CD14-positive monocyte (primary cell): ENCODE measurements around the gene CREBBP. TPM values are rescaled to one million over a fixed set of nuclear protein-coding genes. Genes with fewer than 3 reads are reported as not detected.

Experiments used
- DNase-seq, 3 donors: peaks; one replicate each; pipeline ENCODE4 v3.0.0-alpha.2; 2011 to 2022
- H2AFZ ChIP-seq: 2 replicates; pipeline ENCODE4 v1.6.0; 2012; ENCODE audit warnings: mild to moderate bottlenecking, low read depth, low read length, inconsistent platforms; ENCODE audit not compliant: insufficient read depth, poor library complexity, severe bottlenecking
- H3K27ac ChIP-seq, 2 donors: 1 replicate in 1 of 2; 2 replicates in 1 of 2; pipeline ENCODE4 v1.5.1; 2012 to 2013; ENCODE audit warnings: low read length in 2 of 2, control low read depth in 1 of 2, inconsistent platforms in 1 of 2, low read depth in 1 of 2, mild to moderate bottlenecking in 1 of 2
- H3K27me3 ChIP-seq, 2 donors: one replicate each; pipeline versions ENCODE4 v1.6.0 to v1.6.1; 2011 to 2013; ENCODE audit warnings: low read length in 2 of 2; ENCODE audit not compliant: control insufficient read depth in 2 of 2, insufficient read depth in 2 of 2
- H3K36me3 ChIP-seq, 2 donors: replicated peaks in 1 of 2; 1 replicate in 1 of 2; 2 replicates in 1 of 2; pipeline versions ENCODE4 v1.5.1 to v1.6.1; 2012 to 2013; ENCODE audit warnings: low read length in 2 of 2, control low read depth in 1 of 2, inconsistent platforms in 1 of 2, mild to moderate bottlenecking in 1 of 2; ENCODE audit not compliant: insufficient read depth in 2 of 2, control insufficient read depth in 1 of 2
- H3K4me1 ChIP-seq, 2 donors: 1 replicate in 1 of 2; 2 replicates in 1 of 2; pipeline versions ENCODE4 v1.5.1 to v1.6.1; 2012 to 2013; ENCODE audit warnings: low read length in 2 of 2, control low read depth in 1 of 2, inconsistent platforms in 1 of 2, mild to moderate bottlenecking in 1 of 2, moderate library complexity in 1 of 2; ENCODE audit not compliant: insufficient read depth in 2 of 2, control insufficient read depth in 1 of 2
- H3K4me2 ChIP-seq: replicated peaks from 2 replicates; pipeline ENCODE3; 2012; ENCODE audit warnings: low read length, moderate library complexity, mild to moderate bottlenecking; ENCODE audit not compliant: poor library complexity, severe bottlenecking; ENCODE audit errors: extremely low read depth
- H3K4me3 ChIP-seq, 3 experiments: fragments of 200-600 bp in 1 of 3; sonication (generic) in 1 of 3; replicated peaks in 1 of 3; 1 replicate in 2 of 3; 2 replicates in 1 of 3; pipeline ENCODE4 v1.5.1; 2011 to 2013; ENCODE audit warnings: low read length in 3 of 3, mild to moderate bottlenecking in 3 of 3, control low read depth in 2 of 3, low read depth in 2 of 3, inconsistent platforms in 1 of 3, moderate library complexity in 1 of 3
- H3K79me2 ChIP-seq: 2 replicates; pipeline ENCODE4 v1.6.0; 2012; ENCODE audit warnings: mild to moderate bottlenecking, control low read depth, inconsistent platforms, low read length, moderate library complexity; ENCODE audit not compliant: insufficient read depth
- H3K9ac ChIP-seq: 2 replicates; pipeline ENCODE4 v1.6.0; 2017; ENCODE audit warnings: low read length, mild to moderate bottlenecking; ENCODE audit not compliant: insufficient read depth, poor library complexity, severe bottlenecking
- H3K9me3 ChIP-seq, 2 donors: replicated peaks in 1 of 2; 1 replicate in 1 of 2; 2 replicates in 1 of 2; pipeline versions ENCODE4 v1.5.1 to v1.6.1; 2012 to 2013; ENCODE audit warnings: low read length in 2 of 2, control low read depth in 1 of 2; ENCODE audit not compliant: control insufficient read depth in 1 of 2, insufficient read depth in 1 of 2
- H4K20me1 ChIP-seq: 2 replicates; pipeline ENCODE4 v1.6.0; 2012; ENCODE audit warnings: mild to moderate bottlenecking, low read length, control low read depth, moderate library complexity; ENCODE audit not compliant: insufficient read depth
- H3K27ac Mint-ChIP-seq, 7 donors: one replicate each; pipeline ENCODE4 v1.8.0; 2020; ENCODE audit warnings: mild to moderate bottlenecking in 7 of 7, mixed read lengths in 7 of 7, moderate library complexity in 6 of 7, inconsistent platforms in 2 of 7
- H3K27me3 Mint-ChIP-seq, 3 donors: one replicate each; pipeline ENCODE4 v1.8.0; 2021 to 2022; ENCODE audit warnings: low read depth in 3 of 3, mild to moderate bottlenecking in 3 of 3, mixed read lengths in 3 of 3, moderate library complexity in 3 of 3, inconsistent platforms in 1 of 3
- H3K36me3 Mint-ChIP-seq, 2 donors: one replicate each; pipeline ENCODE4 v1.8.0; 2020; ENCODE audit warnings: mixed read lengths in 2 of 2, inconsistent platforms in 1 of 2, mild to moderate bottlenecking in 1 of 2
- H3K4me1 Mint-ChIP-seq: one replicate; pipeline ENCODE4 v1.8.0; 2020; ENCODE audit warnings: mild to moderate bottlenecking, mixed read lengths
- H3K4me3 Mint-ChIP-seq, 2 donors: one replicate each; pipeline ENCODE4 v1.8.0; 2020; ENCODE audit warnings: mild to moderate bottlenecking in 2 of 2, mixed read lengths in 2 of 2, moderate library complexity in 1 of 2
- H3K9me3 Mint-ChIP-seq, 7 donors: one replicate each; pipeline ENCODE4 v1.8.0; 2020 to 2022; ENCODE audit warnings: mixed read lengths in 7 of 7, mild to moderate bottlenecking in 6 of 7, moderate library complexity in 6 of 7, inconsistent platforms in 2 of 7
- WGBS: methylation state at CpG from one replicate; pipeline ENCODE4 v1.1.5; 2013; ENCODE audit warnings: missing lambda C conversion rate; ENCODE audit not compliant: insufficient coverage; 5-methylcytosine and 5-hydroxymethylcytosine counted together
- intact Hi-C, 2 donors: fragments of 100-400 bp; cut with micrococcal nuclease; formaldehyde crosslinking; loops; one replicate each; pipeline versions ENCODE4 v1.15.0 to v1.15.1; 2023
- polyA plus RNA-seq, 3 donors: library from polyadenylated mRNA; depleted of rRNA in 1 of 3; unstranded in 2 of 3; stranded (reverse) in 1 of 3; fragments of 300-500 nt in 2 of 3; fragments of >200 nt in 1 of 3; fragmentation: Illumina TruSeq in 2 of 3; gene quantifications; 1 replicate in 2 of 3; 2 replicates in 1 of 3; pipeline ENCODE4 v1.2.3, GENCODE V29; 2012 to 2021
- TF ChIP-seq, protein P1 (sequence below): fragments of 200-600 bp; IDR thresholded peaks from one replicate; pipeline ENCODE4 v1.8.0; 2022; ENCODE audit warnings: antibody characterized with exemption, mild to moderate bottlenecking

CREBBP gene
- polyA plus RNA-seq, 3 donors = 2.1 to 26.9 (median 6.2) TPM

DNA sequence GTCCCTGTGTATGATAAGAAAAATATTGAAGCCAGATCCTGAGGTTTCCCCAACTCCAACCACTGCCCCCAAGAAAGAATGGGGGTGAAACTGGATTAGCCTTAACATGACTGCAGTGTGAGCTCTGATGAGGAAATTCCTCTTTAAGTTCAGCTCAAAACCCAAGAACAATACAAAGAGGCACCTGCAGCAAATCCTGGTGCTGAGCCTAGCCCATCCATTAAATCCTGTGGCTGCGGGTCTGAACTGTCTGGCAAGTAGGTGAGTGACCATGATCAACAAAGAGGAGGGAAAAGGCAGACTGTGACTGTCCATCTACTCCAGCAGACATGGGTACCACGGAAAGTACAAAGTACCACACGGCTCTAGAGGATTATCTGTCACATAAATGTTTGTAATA lies 64.2 kb downstream of the CREBBP start:
- Histone ChIP-seq H3K4me2 (no peak overlapping the region), H3K4me3 (no peak overlapping the region), H2AFZ (no peak overlapping the region), H3K36me3 (peaks cover 0 to 4% of the 10 kb centered on the region in 2 donors), H3K9ac (no peak overlapping the region), H4K20me1 (peaks cover 100% of the 10 kb centered on the region), H3K27ac (peak overlapping the region in 1 of 2 donors; percentile 18), H3K79me2 (peaks cover 100% of the 10 kb centered on the region), H3K4me1 (no peaks in the 10 kb centered on the region), H3K27me3 (no peaks in the 10 kb centered on the region), H3K9me3 (no peaks in the 10 kb centered on the region)
- Mint-ChIP-seq H3K9me3 (no peaks in the 10 kb centered on the region), H3K36me3 (peaks cover 4 to 13% of the 10 kb centered on the region in 2 donors), H3K27ac (peak overlapping the region in 2 of 7 donors; percentile 20 to 70), H3K4me3 (no peak overlapping the region), H3K27me3 (no peaks in the 10 kb centered on the region), H3K4me1 (peaks cover 35% of the 10 kb centered on the region)
- intact Hi-C loops = no loop called here
- TF ChIP-seq, protein P1, sequence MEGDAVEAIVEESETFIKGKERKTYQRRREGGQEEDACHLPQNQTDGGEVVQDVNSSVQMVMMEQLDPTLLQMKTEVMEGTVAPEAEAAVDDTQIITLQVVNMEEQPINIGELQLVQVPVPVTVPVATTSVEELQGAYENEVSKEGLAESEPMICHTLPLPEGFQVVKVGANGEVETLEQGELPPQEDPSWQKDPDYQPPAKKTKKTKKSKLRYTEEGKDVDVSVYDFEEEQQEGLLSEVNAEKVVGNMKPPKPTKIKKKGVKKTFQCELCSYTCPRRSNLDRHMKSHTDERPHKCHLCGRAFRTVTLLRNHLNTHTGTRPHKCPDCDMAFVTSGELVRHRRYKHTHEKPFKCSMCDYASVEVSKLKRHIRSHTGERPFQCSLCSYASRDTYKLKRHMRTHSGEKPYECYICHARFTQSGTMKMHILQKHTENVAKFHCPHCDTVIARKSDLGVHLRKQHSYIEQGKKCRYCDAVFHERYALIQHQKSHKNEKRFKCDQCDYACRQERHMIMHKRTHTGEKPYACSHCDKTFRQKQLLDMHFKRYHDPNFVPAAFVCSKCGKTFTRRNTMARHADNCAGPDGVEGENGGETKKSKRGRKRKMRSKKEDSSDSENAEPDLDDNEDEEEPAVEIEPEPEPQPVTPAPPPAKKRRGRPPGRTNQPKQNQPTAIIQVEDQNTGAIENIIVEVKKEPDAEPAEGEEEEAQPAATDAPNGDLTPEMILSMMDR = no peak
- DNase-seq = no peak
- WGBS = no CpG with 5 or more reads among the region's 3 CpGs

GRCh38 chr16:3814755-3815154 lies 65.8 kb downstream of the CREBBP start:
- Histone ChIP-seq H3K27me3 (no peaks in the 10 kb centered on the region), H3K9me3 (no peaks in the 10 kb centered on the region), H3K4me2 (no peak overlapping the region), H2AFZ (no peak overlapping the region), H3K4me1 (no peaks in the 10 kb centered on the region), H4K20me1 (peaks cover 100% of the 10 kb centered on the region), H3K79me2 (peaks cover 100% of the 10 kb centered on the region), H3K27ac (no peak overlapping the region), H3K9ac (no peak overlapping the region), H3K36me3 (peaks cover 5 to 13% of the 10 kb centered on the region in 2 donors), H3K4me3 (no peak overlapping the region)
- WGBS = no CpG with 5 or more reads among the region's 1 CpG
- peaks cover 16 to 25% of the 10 kb centered on the region in 2 donors for H3K36me3 Mint-ChIP-seq
- H3K9me3 Mint-ChIP-seq = no peaks in the 10 kb centered on the region
- DNase-seq = no peak
- H3K4me1 Mint-ChIP-seq = peaks cover 28% of the 10 kb centered on the region
- no peak overlapping the region for H3K27ac Mint-ChIP-seq
- intact Hi-C loops = no loop called here
- TF ChIP-seq, protein P1 = no peak
- no peaks in the 10 kb centered on the region for H3K27me3 Mint-ChIP-seq
- no peak overlapping the region for H3K4me3 Mint-ChIP-seq
